Stimulated activated CD4-positive, alpha-beta T cell treated with anti-CD3 and anti-CD28 coated beads, TNF-alpha, amount 100 ng/mL, for 24 hours (primary cell): ENCODE results near the gene CCDC182.

Experiments
- DNase-seq, 3 experiments: peaks; one replicate each; pipeline ENCODE4 v3.0.0-alpha.2; 2020; ENCODE audit warnings: low read depth in 3 of 3

CCDC182 gene

GRCh38 chr17:57756951-57757350, 11.9 kb upstream of the CCDC182 start:
- DNase-seq: no peak

GRCh38 chr17:57755480-57756070, 10.5 kb upstream of the CCDC182 start:
- no peak for DNase-seq

- no peak for DNase-seq
Observed at GRCh38 chr17:57752031-57752905, 7.2 kb upstream of the CCDC182 start.

GRCh38 chr17:57751348-57751971, 6.4 kb upstream of the CCDC182 start:
- no peak for DNase-seq

- DNase-seq: no peak
Observed at GRCh38 chr17:57750895-57751294, 5.8 kb upstream of the CCDC182 start.

- DNase-seq: no peak
Observed at GRCh38 chr17:57750109-57750871, 5.2 kb upstream of the CCDC182 start.

- DNase-seq: no peak
Observed at GRCh38 chr17:57749701-57750100, 4.6 kb upstream of the CCDC182 start.

- peak in 2 of 3 experiments; percentile 5 to 7 for DNase-seq
Observed at GRCh38 chr17:57747221-57748017, 2.3 kb upstream of the CCDC182 start.

- no peak for DNase-seq
Observed at GRCh38 chr17:57746221-57746620, 1.1 kb upstream of the CCDC182 start.

GRCh38 chr17:57744195-57745170, 616 bp downstream of the CCDC182 start:
- DNase-seq: no peak

GRCh38 chr17:57740235-57740528, 4.9 kb downstream of the CCDC182 start:
- DNase-seq: no peak

- no peak for DNase-seq
Observed at GRCh38 chr17:57739402-57740234, 5.5 kb downstream of the CCDC182 start.

GRCh38 chr17:57737450-57737849, 7.6 kb downstream of the CCDC182 start:
- DNase-seq: no peak

GRCh38 chr17:57735707-57736106, 9.4 kb downstream of the CCDC182 start:
- DNase-seq: no peak

- no peak for DNase-seq
Observed at GRCh38 chr17:57735230-57735629, 9.9 kb downstream of the CCDC182 start.

- DNase-seq: no peak
Observed at GRCh38 chr17:57733085-57733484, 12.0 kb downstream of the CCDC182 start.

- DNase-seq: no peak
Observed at GRCh38 chr17:57732062-57732461, 13.0 kb downstream of the CCDC182 start.

- no peak for DNase-seq
Observed at GRCh38 chr17:57730026-57730701, 14.9 kb downstream of the CCDC182 start.
